RWPE2 (cell line): ENCODE measurements around the gene KLC1.

ENCODE experiments used
- ATAC-seq: fragments of 200-7000 bp; cut with Tn5 transposase; 3 replicates; pipeline ENCODE4 v1.9.1; 2021; ENCODE audit warnings: low read depth
- DNase-seq: peaks from one replicate; pipeline ENCODE4 v3.0.0-alpha.2; 2020; ENCODE audit warnings: low spot score
- H3K27ac ChIP-seq: fragments of 450-650 bp; 2 replicates; pipeline ENCODE4 v1.5.1; 2017; ENCODE audit warnings: mild to moderate bottlenecking; ENCODE audit not compliant: poor library complexity, severe bottlenecking
- H3K27me3 ChIP-seq: fragments of 250-450 bp; sonication (Bioruptor Pico); 2 replicates; pipeline ENCODE4 v1.5.1; 2021; ENCODE audit warnings: mild to moderate bottlenecking, moderate library complexity; ENCODE audit not compliant: insufficient read depth, poor library complexity, severe bottlenecking
- H3K36me3 ChIP-seq: fragments of 250-450 bp; sonication (Bioruptor Pico); 2 replicates; pipeline ENCODE4 v1.5.1; 2020; ENCODE audit warnings: low read depth, mild to moderate bottlenecking, moderate library complexity
- H3K4me1 ChIP-seq: fragments of 250-450 bp; sonication (Bioruptor Pico); 2 replicates; pipeline ENCODE4 v1.5.1; 2021; ENCODE audit warnings: mild to moderate bottlenecking, moderate library complexity; ENCODE audit not compliant: insufficient read depth, poor library complexity, severe bottlenecking
- H3K4me3 ChIP-seq: fragments of 250-450 bp; sonication (Bioruptor Pico); 2 replicates; pipeline ENCODE4 v1.5.1; 2021; ENCODE audit warnings: mild to moderate bottlenecking, moderate library complexity; ENCODE audit not compliant: severe bottlenecking
- H3K9me3 ChIP-seq: fragments of 250-450 bp; sonication (Bioruptor Pico); 2 replicates; pipeline ENCODE4 v1.5.1; 2021; ENCODE audit warnings: mild to moderate bottlenecking, moderate library complexity; ENCODE audit not compliant: severe bottlenecking
- TF ChIP-seq, protein P1 (sequence below): fragments of 450-650 bp; IDR thresholded peaks from one replicate; pipeline ENCODE4 v1.5.1; 2017; ENCODE audit warnings: mild to moderate bottlenecking, moderate library complexity; ENCODE audit not compliant: poor library complexity, severe bottlenecking

Gene KLC1

DNA sequence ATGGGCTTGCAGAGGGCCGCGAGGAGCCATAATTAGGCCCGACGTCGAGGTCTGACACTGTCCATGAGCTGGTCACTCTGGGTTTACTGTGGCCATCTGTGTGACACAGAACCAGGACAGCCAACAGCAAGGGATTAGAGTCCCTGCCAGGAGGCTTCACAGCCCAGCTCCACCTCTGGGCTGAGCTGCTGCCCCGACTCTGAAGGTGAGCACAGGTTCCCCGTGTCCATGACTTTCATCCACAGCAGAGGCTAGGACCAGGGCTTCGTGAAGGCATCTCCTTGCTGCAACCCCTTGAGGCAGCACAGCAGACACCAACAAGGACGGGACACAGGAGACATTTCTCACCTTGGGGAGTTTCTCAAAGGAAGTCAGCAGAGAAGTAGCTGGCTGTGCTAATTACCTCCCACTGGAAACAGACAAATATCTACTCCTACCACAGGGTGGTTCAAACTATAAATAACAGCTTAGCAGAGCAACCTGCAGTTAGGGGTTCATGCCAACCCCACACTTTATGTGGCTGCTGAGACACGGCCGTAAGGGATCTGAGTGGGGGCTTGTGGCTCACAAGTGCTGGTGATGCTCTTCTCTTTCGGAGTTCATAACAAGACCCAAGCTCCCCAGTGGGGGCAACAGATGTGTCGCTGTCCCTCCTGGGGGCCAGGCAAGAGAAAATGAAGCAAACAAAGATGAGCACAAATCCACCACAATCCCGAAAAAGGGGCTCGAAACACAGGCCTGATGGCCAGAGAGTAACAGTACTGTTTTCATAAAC lies 115.8 kb downstream of the KLC1 start:
- Histone ChIP-seq H3K4me1 (no peaks in the 10 kb centered on the region), H3K27me3 (no peaks in the 10 kb centered on the region), H3K27ac (no peak overlapping the region), H3K36me3 (peaks cover 17% of the 10 kb centered on the region), H3K9me3 (no peaks in the 10 kb centered on the region), H3K4me3 (no peak overlapping the region)
- ATAC-seq (no peak), DNase-seq (no peak)
- TF ChIP-seq, protein P1, sequence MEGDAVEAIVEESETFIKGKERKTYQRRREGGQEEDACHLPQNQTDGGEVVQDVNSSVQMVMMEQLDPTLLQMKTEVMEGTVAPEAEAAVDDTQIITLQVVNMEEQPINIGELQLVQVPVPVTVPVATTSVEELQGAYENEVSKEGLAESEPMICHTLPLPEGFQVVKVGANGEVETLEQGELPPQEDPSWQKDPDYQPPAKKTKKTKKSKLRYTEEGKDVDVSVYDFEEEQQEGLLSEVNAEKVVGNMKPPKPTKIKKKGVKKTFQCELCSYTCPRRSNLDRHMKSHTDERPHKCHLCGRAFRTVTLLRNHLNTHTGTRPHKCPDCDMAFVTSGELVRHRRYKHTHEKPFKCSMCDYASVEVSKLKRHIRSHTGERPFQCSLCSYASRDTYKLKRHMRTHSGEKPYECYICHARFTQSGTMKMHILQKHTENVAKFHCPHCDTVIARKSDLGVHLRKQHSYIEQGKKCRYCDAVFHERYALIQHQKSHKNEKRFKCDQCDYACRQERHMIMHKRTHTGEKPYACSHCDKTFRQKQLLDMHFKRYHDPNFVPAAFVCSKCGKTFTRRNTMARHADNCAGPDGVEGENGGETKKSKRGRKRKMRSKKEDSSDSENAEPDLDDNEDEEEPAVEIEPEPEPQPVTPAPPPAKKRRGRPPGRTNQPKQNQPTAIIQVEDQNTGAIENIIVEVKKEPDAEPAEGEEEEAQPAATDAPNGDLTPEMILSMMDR: no peak

DNA sequence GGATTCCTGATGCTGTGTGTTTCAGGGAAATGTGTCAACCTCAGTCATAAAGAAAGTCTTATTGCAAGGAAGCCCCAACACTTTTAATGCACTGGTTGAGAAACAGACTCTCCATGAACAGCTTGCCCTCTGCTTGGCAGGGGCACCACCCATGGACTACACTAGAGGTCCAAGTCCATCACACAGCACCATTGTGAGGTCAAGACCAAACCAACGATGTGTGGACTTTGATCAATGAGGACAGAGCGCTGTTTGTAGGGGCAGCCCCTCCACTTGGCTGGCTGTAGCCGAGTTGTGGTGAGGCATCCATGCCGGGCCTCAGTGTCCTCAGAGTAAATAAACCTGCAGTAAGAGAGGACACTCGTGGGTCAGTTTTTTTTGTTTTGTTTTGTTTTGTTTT lies 116.4 kb downstream of the KLC1 start:
- DNase-seq (no peak), ATAC-seq (no peak)
- TF ChIP-seq, protein P1: no peak
- Histone ChIP-seq H3K36me3 (peaks cover 19% of the 10 kb centered on the region), H3K27ac (no peak overlapping the region), H3K4me1 (no peaks in the 10 kb centered on the region), H3K27me3 (no peaks in the 10 kb centered on the region), H3K9me3 (no peaks in the 10 kb centered on the region), H3K4me3 (no peak overlapping the region)

DNA sequence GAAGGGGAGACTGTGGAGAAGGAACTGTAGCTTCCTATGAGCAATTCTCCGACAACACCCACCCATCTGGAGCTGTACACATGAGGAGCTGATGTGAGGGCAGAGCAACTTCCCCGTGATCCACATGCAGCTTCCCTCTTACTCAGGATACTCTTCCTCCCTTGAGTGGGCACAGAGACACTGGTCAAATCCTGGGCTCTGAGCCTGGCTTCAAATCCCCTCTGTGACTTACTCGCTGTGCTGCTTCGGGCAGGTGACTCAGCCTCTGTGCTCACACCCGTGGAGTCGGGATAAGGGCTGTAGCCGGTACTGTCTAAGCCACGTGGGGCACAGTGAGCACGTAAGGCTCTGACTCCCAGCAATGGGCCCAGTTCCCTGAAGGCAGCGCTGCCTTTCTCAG lies 117.7 kb downstream of the KLC1 start:
- no peak for DNase-seq
- H3K36me3 ChIP-seq: peaks cover 21% of the 10 kb centered on the region
- no peaks in the 10 kb centered on the region for H3K4me1 ChIP-seq
- no peaks in the 10 kb centered on the region for H3K27me3 ChIP-seq
- peak; percentile 42; the same call in 1 of the 3 replicates for ATAC-seq
- H3K4me3 ChIP-seq: no peak overlapping the region
- TF ChIP-seq, protein P1: no peak
- no peak overlapping the region for H3K27ac ChIP-seq
- no peaks in the 10 kb centered on the region for H3K9me3 ChIP-seq

DNA sequence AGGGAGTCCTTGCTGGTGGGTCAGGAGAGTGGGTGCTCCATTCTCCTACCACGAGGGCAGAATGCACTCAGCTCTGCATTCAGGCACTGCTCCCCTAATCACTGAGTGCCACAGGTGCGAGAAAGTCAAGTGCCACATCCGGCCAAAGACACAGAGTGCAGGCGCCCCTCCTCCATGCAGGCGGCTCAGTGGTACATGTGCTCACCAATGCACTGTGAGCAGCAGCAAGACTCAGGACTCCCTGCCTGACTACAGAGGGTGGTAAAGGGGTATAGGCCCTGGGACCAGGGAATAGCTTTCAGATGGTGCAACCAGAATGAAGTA lies 119.5 kb downstream of the KLC1 start:
- Histone ChIP-seq H3K4me1 (no peaks in the 10 kb centered on the region), H3K36me3 (peaks cover 28% of the 10 kb centered on the region), H3K9me3 (no peaks in the 10 kb centered on the region), H3K27ac (no peak overlapping the region), H3K4me3 (no peak overlapping the region), H3K27me3 (no peaks in the 10 kb centered on the region)
- TF ChIP-seq, protein P1: no peak
- DNase-seq (no peak), ATAC-seq (no peak)

DNA sequence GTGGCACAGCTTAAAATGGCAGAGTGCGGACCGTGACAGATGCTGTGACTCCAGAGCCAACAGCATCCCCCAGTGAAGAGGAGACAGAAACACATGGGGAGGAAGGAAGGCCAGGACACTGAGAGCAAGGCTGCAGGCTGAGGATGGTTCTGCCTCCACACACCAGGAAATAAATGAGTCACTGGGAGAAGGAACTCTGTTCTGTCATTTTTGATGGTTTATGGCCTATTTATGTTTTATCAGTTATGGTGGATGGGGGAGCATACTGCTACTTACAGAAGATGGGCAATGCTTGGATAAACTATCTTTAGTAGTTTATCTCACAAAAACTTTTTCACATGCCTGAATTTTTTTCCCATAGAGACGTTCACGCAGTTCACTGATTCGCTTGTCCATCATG lies 120.4 kb downstream of the KLC1 start:
- DNase-seq (no peak), ATAC-seq (no peak)
- Histone ChIP-seq H3K27me3 (no peaks in the 10 kb centered on the region), H3K36me3 (peaks cover 28% of the 10 kb centered on the region), H3K4me1 (no peaks in the 10 kb centered on the region), H3K4me3 (no peak overlapping the region), H3K27ac (no peak overlapping the region), H3K9me3 (no peaks in the 10 kb centered on the region)
- TF ChIP-seq, protein P1: no peak
